LNCAP (cell line): ENCODE measurements around the gene TRAK1.

Experiments used
- CTCF ChIP-seq: fragments of 450-650 bp; IDR thresholded peaks from 2 replicates; pipeline ENCODE4 v1.5.1; 2017; ENCODE audit warnings: mild to moderate bottlenecking

TRAK1 gene

DNA sequence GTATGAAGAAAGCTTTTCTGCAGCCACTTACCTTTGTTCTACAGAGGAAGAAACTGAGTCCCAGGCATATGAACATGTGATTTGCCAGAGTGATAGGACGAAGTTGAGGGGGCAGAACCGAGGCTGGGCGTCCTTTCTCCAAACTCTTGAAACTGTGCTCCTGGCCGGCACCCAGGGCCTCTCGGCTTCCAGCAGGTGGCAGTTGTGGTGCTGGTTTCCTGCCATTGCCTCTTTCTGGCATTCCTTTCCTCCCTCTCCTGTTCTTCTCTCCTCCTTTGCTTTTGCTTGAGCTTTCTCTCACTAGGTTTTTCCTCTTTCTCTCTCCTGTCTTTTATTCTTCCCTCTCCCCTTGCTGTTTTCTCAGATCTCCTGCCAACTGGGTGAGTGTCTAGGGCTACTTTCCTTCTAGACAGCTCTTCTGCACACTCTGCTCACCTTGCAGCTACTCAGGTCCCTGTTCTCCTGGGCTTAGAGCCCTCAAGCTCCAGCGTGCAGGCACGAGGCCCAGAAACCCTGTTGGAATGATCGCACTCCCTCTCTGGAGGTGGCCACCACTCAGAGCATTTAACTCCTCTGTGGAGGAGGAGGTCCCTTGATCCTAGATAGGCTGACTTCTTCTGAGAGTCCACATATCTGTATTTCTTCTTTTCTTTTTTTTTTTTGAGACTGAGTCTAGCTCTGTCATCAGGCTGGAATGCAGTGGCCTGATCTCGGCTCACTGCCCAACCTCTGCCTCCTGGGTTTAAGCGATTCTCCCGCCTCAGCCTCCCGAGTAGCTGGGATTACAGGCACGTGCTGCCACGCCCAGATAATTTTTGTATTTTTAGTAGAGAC, 26.2 kb downstream of the TRAK1 start:
- peak; percentile 75 for TF ChIP-seq CTCF

DNA sequence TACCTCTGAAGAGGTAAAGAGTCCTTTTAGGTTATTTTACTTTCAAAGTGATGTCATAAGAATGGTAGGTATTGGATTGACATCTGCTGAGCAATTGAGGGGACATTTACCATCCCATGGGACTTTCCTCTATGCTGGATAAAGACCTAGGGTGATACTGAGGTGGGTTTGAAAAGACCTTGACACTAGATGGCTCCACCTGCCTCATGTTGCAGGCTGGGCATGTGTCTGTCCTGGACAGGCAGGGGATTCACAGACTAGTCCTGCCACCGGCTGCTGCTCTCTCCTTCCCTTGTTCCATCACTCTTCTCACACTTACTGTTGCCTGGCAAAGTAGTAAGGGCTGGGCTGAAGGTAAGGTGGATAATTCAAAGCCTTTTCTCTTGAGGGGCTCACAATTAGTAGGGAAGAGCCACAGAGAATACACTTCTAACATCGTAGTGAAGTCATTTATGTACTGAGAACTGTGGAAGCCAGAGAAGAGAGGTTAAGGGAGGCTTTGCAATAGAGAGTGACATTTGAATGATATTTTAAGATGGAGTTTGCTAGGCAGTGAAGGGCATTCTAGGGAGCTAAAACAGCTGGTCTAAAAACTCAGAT, 27.7 kb downstream of the TRAK1 start:
- TF ChIP-seq CTCF: peak; percentile 52; the same call in 1 of the 2 replicates

DNA sequence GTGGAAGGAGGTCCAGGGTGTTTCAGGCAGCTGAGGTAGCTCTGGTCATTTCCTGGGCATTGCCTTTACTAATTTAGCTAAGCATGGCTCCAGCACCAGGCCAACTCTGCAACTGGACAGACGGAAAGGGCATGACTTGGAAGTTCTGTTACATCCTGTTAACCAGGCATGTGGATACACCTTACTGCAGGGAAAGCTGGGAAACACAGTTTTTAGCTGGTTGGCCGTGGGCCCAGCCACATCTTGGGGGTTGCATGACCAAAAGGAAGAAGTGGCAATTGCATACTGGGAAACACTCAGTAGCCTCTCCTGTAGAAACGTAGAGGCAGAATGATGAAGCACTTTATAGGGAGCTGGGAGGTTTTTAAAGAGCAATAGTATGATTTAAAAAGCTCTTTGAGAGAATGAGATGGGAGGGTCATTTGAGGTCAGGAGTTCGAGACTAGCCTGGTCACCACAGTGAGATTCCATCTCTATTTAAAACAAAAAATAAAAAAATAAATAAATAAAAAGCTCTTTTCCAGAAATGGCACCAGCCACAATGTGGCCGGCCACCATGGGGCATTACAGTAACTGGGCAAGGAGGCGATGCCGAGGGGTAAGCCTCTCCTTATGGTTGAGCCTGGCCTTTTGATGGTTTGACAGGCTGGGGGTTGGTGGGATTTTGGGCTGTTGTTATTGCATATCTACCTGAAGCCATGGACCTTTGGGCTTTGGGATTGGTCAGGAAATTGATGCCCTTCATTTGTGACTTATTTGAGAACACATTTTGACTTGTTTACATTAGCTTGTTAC, 28.6 kb downstream of the TRAK1 start:
- TF ChIP-seq CTCF: no peak

GRCh38 chr3:42120866-42121265, 29.7 kb downstream of the TRAK1 start:
- no peak for TF ChIP-seq CTCF

- TF ChIP-seq CTCF: no peak
These were observed 31.3 kb downstream of the TRAK1 start for GRCh38 chr3:42122261-42123011.

DNA sequence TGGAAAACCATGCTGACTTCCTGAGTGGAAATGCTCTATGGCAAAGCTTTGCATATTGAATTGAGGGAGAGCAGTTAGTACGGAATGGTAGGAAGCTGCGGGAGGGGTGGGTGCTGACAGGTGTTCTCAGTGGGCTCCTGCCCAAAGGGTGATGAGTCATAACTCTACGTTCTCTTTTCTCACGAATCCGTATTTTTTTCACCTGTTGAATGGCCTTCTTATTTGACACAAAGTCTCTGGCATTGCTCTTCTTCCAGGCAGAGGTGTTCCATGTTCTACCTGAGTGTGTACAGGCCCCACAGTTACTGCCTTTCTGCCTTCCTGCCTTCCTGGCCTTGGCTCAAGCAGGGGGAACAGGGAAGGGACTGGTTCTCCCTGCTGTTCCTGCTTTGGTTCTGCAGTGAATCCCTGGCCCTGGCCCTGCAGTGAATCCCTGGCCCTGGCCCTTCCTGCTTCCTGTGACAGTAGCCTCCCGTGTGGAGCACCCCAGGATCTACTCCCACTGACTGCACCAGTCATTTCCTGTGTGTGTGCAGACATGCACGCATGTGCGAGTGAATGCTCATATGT, 31.9 kb downstream of the TRAK1 start:
- no peak for TF ChIP-seq CTCF
